Measurements from ENCODE around the gene MBLAC1.

DNA sequence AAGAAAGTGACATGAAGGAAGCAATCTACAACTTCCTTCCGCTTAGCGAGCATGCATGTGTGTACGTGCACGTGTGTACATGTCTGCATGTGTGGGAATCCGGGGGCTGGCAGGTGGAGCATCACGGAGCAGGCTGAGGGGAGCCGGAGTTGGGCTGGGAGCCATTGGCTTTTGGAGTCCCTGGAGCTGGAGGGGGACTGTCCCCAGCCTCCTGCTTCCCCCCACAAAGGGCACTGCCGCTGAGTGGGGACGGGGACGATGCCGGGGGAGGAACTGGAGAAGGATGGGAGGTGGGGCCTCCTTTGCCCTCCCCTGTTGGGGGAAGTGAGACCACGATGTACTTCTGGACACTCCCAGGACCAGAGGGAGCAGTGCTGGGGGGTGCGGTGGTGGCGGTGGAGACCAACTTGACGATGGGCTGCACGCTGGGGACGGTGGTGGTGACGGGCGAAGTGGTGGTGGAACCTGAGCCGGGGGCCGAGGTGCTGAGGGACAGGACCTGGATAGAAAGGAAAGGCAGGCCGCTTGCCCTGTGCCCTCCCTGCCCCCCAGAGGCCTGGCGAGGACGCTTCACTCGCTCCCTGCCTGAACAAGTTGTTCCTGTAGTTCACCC, 19.5 kb upstream of the MBLAC1 start:
- TF ChIP-seq, protein P1, sequence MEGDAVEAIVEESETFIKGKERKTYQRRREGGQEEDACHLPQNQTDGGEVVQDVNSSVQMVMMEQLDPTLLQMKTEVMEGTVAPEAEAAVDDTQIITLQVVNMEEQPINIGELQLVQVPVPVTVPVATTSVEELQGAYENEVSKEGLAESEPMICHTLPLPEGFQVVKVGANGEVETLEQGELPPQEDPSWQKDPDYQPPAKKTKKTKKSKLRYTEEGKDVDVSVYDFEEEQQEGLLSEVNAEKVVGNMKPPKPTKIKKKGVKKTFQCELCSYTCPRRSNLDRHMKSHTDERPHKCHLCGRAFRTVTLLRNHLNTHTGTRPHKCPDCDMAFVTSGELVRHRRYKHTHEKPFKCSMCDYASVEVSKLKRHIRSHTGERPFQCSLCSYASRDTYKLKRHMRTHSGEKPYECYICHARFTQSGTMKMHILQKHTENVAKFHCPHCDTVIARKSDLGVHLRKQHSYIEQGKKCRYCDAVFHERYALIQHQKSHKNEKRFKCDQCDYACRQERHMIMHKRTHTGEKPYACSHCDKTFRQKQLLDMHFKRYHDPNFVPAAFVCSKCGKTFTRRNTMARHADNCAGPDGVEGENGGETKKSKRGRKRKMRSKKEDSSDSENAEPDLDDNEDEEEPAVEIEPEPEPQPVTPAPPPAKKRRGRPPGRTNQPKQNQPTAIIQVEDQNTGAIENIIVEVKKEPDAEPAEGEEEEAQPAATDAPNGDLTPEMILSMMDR (IDR thresholded peaks at IDR 0.05) = no peak
- TF ChIP-seq EZH2 (IDR thresholded peaks at IDR 0.05; ENCODE audit: borderline replicate concordance, insufficient read depth, low read depth, low read length, poor library complexity, severe bottlenecking) = no peak

Measured in B cell (primary cell).